Measurements from ENCODE around the gene NSUN5.
"Not testable (repeated sequence)": the region's sequence is repeated elsewhere in the genome, so short reads cannot be mapped to it uniquely, and the experiment has no call there.

NSUN5 gene

DNA sequence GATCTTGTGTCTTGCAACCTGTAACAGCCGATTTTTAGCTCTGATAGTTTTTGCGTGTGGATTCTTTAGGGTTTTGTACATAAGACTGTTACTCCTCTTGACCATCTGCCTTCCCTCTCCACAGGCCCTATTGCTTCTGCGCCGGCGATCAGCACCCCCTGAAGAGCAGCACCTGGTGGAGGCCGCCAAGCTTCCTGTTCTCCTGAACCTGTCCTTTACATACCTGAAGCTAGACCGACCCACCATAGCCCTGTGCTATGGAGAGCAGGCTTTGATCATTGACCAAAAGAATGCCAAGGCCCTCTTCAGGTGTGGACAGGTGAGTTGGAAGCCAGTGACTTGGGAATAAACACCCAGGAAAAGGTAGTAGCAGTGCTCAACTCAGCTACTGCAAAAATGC is 31.9 kb upstream of the NSUN5 start:
- TF ChIP-seq, protein P1, sequence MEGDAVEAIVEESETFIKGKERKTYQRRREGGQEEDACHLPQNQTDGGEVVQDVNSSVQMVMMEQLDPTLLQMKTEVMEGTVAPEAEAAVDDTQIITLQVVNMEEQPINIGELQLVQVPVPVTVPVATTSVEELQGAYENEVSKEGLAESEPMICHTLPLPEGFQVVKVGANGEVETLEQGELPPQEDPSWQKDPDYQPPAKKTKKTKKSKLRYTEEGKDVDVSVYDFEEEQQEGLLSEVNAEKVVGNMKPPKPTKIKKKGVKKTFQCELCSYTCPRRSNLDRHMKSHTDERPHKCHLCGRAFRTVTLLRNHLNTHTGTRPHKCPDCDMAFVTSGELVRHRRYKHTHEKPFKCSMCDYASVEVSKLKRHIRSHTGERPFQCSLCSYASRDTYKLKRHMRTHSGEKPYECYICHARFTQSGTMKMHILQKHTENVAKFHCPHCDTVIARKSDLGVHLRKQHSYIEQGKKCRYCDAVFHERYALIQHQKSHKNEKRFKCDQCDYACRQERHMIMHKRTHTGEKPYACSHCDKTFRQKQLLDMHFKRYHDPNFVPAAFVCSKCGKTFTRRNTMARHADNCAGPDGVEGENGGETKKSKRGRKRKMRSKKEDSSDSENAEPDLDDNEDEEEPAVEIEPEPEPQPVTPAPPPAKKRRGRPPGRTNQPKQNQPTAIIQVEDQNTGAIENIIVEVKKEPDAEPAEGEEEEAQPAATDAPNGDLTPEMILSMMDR (IDR thresholded peaks at IDR 0.05; ENCODE audit: borderline replicate concordance, insufficient read depth, low read depth, low read length): no peak
- no peak overlapping the region for H3K4me3 ChIP-seq (ENCODE audit: low read depth, low read length)

- TF ChIP-seq, protein P1 (IDR thresholded peaks at IDR 0.05; ENCODE audit: borderline replicate concordance, insufficient read depth, low read depth, low read length): no peak
- H3K4me3 ChIP-seq (ENCODE audit: low read depth, low read length): no peak overlapping the region
Measured at GRCh38 chr7:73338321-73338720, 29.7 kb upstream of the NSUN5 start.

- no peak overlapping the region for H3K4me3 ChIP-seq (ENCODE audit: low read depth, low read length)
Measured at GRCh38 chr7:73332447-73332846, 23.8 kb upstream of the NSUN5 start.

GRCh38 chr7:73330772-73331171 is 22.1 kb upstream of the NSUN5 start:
- TF ChIP-seq, protein P1 (IDR thresholded peaks at IDR 0.05; ENCODE audit: borderline replicate concordance, insufficient read depth, low read depth, low read length): no peak
- H3K4me3 ChIP-seq (ENCODE audit: low read depth, low read length): no peak overlapping the region

More at GRCh38 chr7:73332447-73332846, 23.8 kb upstream of the NSUN5 start:
- TF ChIP-seq, protein P1 (IDR thresholded peaks at IDR 0.05; ENCODE audit: borderline replicate concordance, insufficient read depth, low read depth, low read length): no peak

DNA sequence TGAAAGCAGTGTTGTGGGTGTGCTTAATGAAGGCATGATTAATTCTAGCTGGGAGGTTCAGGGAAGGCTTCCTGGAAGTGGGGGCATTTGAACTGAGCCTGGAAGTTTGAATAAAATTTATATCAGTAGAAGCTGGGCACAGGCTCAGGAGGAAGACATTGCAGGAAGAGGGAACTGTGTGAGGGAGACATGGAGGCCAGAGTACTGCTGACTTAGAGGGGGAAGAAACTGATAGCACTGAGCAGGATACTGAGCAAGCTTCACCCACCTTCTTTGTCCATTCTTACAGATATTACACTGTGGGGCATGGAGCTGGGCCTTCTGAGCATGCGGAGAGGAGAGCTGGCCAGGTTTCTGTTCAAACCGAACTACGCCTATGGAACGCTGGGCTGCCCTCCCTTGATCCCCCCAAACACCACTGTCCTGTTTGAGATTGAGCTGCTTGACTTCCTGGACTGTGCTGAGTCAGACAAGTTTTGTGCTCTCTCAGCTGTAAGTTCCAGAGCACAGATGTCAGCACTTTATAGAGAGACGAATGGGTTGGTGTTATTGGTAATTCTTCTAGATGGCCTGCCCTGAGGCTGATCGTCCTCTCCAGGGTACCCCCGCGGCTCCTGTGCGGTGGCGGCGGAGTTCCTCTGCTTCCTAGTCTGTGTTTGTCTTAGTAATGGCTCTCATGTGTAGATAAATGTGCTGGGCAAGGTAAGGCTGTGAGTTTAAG is 21.4 kb upstream of the NSUN5 start:
- no peak overlapping the region for H3K4me3 ChIP-seq (ENCODE audit: low read depth, low read length)
- TF ChIP-seq, protein P1 (IDR thresholded peaks at IDR 0.05; ENCODE audit: borderline replicate concordance, insufficient read depth, low read depth, low read length): no peak

- H3K4me3 ChIP-seq (ENCODE audit: low read depth, low read length): no peak overlapping the region
- TF ChIP-seq, protein P1 (IDR thresholded peaks at IDR 0.05; ENCODE audit: borderline replicate concordance, insufficient read depth, low read depth, low read length): no peak
Measured at GRCh38 chr7:73328696-73329095, 20.1 kb upstream of the NSUN5 start.

DNA sequence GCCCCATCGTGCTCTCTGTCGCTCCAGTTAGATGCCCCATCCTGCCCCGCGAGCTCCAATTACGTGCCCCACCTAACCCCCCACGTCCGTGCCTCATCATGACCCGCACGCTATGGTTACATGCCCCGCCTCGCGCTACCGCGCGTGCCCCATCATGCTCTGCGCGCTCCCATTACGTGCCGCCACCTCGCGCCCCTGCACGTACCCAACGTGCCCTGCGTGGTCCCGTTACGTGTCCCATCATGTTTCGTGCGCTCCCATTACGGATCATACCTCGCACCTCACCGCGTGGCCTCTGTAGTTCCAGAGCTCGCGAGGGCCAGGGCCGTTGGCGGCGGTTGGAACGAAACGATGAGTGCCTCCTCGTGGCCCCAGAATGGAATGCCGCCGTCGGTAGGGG is 19.3 kb upstream of the NSUN5 start, which contains the start of the genes FKBP6 and TRIM50:
Gene FKBP6, plus strand, starts transcription at position 240 of the 400 bp plus-strand sequence. CDS start 268 bp downstream, outside the sequence.
Gene TRIM50, minus strand, starts transcription at position 161 of the 400 bp plus-strand sequence. CDS start 3,295 bp downstream, outside the sequence.
- not testable (repeated sequence) for H3K4me3 ChIP-seq (ENCODE audit: low read depth, low read length)

DNA sequence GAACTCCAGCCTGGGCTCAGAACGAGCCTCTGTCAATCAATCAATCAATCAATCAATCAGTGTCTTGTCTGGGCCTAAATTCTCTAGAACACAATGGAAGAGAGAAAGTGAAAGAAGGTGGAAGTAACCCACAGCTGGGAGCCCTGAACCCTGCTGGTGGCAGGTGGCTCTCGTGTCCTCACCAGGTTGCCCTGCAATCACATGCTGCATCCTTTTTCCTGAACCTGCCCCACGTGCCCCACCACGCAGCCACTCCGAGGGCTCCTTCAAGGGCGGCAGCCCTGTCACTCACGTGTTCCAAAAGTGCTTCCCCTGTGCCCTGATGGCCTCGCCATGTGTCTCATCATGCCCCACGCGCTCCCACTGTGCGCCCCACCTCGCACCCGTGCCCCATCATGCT is 18.8 kb upstream of the NSUN5 start:
- H3K4me3 ChIP-seq (ENCODE audit: low read depth, low read length): not testable (repeated sequence)

- not testable (repeated sequence) for H3K4me3 ChIP-seq (ENCODE audit: low read depth, low read length)
Measured at GRCh38 chr7:73325424-73325823, 16.8 kb upstream of the NSUN5 start.
